Measurements from ENCODE around the gene NEK11.

DNA sequence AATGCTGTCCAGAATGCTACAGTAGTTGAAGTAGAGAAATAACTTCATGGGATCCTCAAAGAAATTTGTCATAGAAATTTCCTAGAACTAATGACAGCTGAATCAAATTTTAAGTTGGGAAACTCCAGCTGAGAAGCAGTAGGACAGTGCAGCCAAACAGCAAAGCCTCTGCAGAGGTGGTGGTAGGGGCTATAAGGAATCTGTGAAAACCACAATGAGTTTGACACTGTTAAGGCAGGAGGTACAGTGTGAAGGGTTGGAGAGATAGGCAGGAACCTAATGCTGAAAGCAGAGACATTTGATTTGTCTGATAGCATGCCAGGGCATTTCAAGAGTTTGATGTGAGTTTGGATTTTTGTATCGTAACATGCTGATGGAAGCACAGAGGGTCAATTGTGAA is 22.1 kb upstream of the NEK11 start:
- TF ChIP-seq, protein P1, sequence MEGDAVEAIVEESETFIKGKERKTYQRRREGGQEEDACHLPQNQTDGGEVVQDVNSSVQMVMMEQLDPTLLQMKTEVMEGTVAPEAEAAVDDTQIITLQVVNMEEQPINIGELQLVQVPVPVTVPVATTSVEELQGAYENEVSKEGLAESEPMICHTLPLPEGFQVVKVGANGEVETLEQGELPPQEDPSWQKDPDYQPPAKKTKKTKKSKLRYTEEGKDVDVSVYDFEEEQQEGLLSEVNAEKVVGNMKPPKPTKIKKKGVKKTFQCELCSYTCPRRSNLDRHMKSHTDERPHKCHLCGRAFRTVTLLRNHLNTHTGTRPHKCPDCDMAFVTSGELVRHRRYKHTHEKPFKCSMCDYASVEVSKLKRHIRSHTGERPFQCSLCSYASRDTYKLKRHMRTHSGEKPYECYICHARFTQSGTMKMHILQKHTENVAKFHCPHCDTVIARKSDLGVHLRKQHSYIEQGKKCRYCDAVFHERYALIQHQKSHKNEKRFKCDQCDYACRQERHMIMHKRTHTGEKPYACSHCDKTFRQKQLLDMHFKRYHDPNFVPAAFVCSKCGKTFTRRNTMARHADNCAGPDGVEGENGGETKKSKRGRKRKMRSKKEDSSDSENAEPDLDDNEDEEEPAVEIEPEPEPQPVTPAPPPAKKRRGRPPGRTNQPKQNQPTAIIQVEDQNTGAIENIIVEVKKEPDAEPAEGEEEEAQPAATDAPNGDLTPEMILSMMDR (IDR thresholded peaks at IDR 0.05; ENCODE audit: insufficient read depth, low read depth, low read length) = no peak
- no peak for TF ChIP-seq EZH2 (IDR thresholded peaks at IDR 0.05; ENCODE audit: insufficient read depth, low read length)
